Measurements from ENCODE around the gene ASAP2.

ASAP2 gene

GRCh38 chr2:9271691-9272090 lies 65.1 kb downstream of the ASAP2 start:
- in situ Hi-C loops (cut with HindIII; ENCODE audit: low sequenced_read_pairs) = no loop called here

- in situ Hi-C loops (cut with HindIII; ENCODE audit: low sequenced_read_pairs) = no loop called here
Measured at GRCh38 chr2:9273486-9274130, 67.0 kb downstream of the ASAP2 start.

- in situ Hi-C loops (cut with HindIII; ENCODE audit: low sequenced_read_pairs) = no loop called here
Measured at GRCh38 chr2:9274701-9275343, 68.2 kb downstream of the ASAP2 start.

- in situ Hi-C loops (cut with HindIII; ENCODE audit: low sequenced_read_pairs) = no loop called here
Measured at GRCh38 chr2:9275399-9275798, 68.8 kb downstream of the ASAP2 start.

- in situ Hi-C loops (cut with HindIII; ENCODE audit: low sequenced_read_pairs) = no loop called here
Measured at GRCh38 chr2:9276074-9276473, 69.5 kb downstream of the ASAP2 start.

GRCh38 chr2:9276901-9277451 lies 70.4 kb downstream of the ASAP2 start:
- in situ Hi-C loops (cut with HindIII; ENCODE audit: low sequenced_read_pairs) = no loop called here

GRCh38 chr2:9278439-9278838 lies 71.8 kb downstream of the ASAP2 start:
- in situ Hi-C loops (cut with HindIII; ENCODE audit: low sequenced_read_pairs) = no loop called here

- in situ Hi-C loops (cut with HindIII; ENCODE audit: low sequenced_read_pairs) = no loop called here
Measured at GRCh38 chr2:9279426-9279825, 72.8 kb downstream of the ASAP2 start.

GRCh38 chr2:9280224-9280623 lies 73.6 kb downstream of the ASAP2 start:
- in situ Hi-C loops (cut with HindIII; ENCODE audit: low sequenced_read_pairs) = no loop called here

- in situ Hi-C loops (cut with HindIII; ENCODE audit: low sequenced_read_pairs) = no loop called here
Measured at GRCh38 chr2:9281145-9281544, 74.5 kb downstream of the ASAP2 start.

GRCh38 chr2:9282128-9283112 lies 75.8 kb downstream of the ASAP2 start:
- in situ Hi-C loops (cut with HindIII; ENCODE audit: low sequenced_read_pairs) = no loop called here

- in situ Hi-C loops (cut with HindIII; ENCODE audit: low sequenced_read_pairs) = no loop called here
Measured at GRCh38 chr2:9284521-9285297, 78.1 kb downstream of the ASAP2 start.

GRCh38 chr2:9285385-9285920 lies 78.8 kb downstream of the ASAP2 start:
- in situ Hi-C loops (cut with HindIII; ENCODE audit: low sequenced_read_pairs) = no loop called here

- in situ Hi-C loops (cut with HindIII; ENCODE audit: low sequenced_read_pairs) = no loop called here
Measured at GRCh38 chr2:9285921-9286320, 79.3 kb downstream of the ASAP2 start.

- in situ Hi-C loops (cut with HindIII; ENCODE audit: low sequenced_read_pairs) = no loop called here
Measured at GRCh38 chr2:9286554-9287399, 80.2 kb downstream of the ASAP2 start.

GRCh38 chr2:9287400-9288045 lies 80.9 kb downstream of the ASAP2 start:
- in situ Hi-C loops (cut with HindIII; ENCODE audit: low sequenced_read_pairs) = no loop called here

- in situ Hi-C loops (cut with HindIII; ENCODE audit: low sequenced_read_pairs) = no loop called here
Measured at GRCh38 chr2:9288233-9288632, 81.6 kb downstream of the ASAP2 start.

GRCh38 chr2:9288681-9289338 lies 82.2 kb downstream of the ASAP2 start:
- in situ Hi-C loops (cut with HindIII; ENCODE audit: low sequenced_read_pairs) = no loop called here
